ENCODE results near the gene PTK6. TPM values are rescaled to one million over a fixed set of nuclear protein-coding genes. Genes with fewer than 3 reads are reported as not detected.

PTK6 gene
- total RNA-seq, 2 donors from 2014 or later = 0.22 TPM; not detected in 1

DNA sequence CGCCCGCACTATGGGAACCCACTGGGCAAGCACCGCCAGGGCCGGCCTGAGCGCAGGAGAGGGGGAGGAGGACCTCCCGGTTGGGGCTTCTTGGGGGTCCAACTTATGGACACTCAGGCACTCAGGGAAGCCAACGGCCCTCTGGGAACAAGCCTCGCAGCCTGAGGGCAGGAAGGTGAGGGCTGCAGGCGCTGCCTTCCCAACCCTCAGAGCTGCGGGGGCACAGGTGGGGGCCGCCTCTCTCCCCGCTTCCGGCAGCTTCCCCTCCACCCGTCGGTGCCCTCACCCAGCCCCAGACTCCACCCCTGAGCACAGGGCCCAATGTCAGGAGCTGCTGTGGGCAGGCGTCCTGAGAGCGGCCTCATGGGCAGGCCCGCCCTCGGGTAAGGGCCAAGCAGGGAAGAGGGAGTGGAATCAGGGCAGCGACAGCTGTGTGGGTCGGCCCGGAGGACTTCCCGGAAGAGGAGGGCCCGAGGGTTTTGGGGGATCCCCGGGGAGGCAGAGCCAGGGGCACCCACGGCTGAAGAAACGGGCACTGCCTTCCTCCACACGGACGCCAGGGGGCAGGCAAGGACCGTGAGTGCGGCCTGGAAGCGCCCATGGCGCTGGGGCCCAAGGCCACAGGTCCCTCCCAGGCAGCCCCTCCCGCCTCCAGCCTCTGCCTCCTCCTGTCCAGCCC, 488 bp upstream of the PTK6 start:
- Histone ChIP-seq H3K36me3 (ENCODE audit: control insufficient read depth, insufficient read depth, low read length) (no peaks in the 10 kb centered on the region), H3K4me3 (ENCODE audit: low read length) (no peak overlapping the region), H3K27ac (ENCODE audit: low read depth, low read length) (no peak overlapping the region), H3K27me3 (ENCODE audit: control insufficient read depth, insufficient read depth, low read length, poor library complexity, severe bottlenecking) (no peaks in the 10 kb centered on the region), H3K4me1 (ENCODE audit: control insufficient read depth, insufficient read depth, low read length) (no peaks in the 10 kb centered on the region), H3K9ac (ENCODE audit: extremely low read depth, low read length, poor library complexity, severe bottlenecking) (no peak overlapping the region), H3K9me3 (ENCODE audit: control insufficient read depth, low read length) (no peaks in the 10 kb centered on the region)
- H3K36me3 Mint-ChIP-seq (ENCODE audit: low read depth) = no peaks in the 10 kb centered on the region
- no peaks in the 10 kb centered on the region for H3K27me3 Mint-ChIP-seq (ENCODE audit: insufficient read depth)
- H3K9me3 Mint-ChIP-seq = no peaks in the 10 kb centered on the region
- 33 to 38% methylated on average over 20 to 34 of the region's 34 CpGs for WGBS, 2 experiments (ENCODE audit: insufficient coverage in 1 of 2, insufficient read length in 1 of 2)
- TF ChIP-seq, protein P1, sequence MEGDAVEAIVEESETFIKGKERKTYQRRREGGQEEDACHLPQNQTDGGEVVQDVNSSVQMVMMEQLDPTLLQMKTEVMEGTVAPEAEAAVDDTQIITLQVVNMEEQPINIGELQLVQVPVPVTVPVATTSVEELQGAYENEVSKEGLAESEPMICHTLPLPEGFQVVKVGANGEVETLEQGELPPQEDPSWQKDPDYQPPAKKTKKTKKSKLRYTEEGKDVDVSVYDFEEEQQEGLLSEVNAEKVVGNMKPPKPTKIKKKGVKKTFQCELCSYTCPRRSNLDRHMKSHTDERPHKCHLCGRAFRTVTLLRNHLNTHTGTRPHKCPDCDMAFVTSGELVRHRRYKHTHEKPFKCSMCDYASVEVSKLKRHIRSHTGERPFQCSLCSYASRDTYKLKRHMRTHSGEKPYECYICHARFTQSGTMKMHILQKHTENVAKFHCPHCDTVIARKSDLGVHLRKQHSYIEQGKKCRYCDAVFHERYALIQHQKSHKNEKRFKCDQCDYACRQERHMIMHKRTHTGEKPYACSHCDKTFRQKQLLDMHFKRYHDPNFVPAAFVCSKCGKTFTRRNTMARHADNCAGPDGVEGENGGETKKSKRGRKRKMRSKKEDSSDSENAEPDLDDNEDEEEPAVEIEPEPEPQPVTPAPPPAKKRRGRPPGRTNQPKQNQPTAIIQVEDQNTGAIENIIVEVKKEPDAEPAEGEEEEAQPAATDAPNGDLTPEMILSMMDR (conservative IDR thresholded peaks at IDR 0.05) = peak; percentile 99
- no peak overlapping the region for H3K27ac Mint-ChIP-seq
- peak; percentile 95 for DNase-seq
- no peaks in the 10 kb centered on the region for H3K4me1 Mint-ChIP-seq
- peak overlapping the region; percentile 41 for H3K4me3 Mint-ChIP-seq

DNA sequence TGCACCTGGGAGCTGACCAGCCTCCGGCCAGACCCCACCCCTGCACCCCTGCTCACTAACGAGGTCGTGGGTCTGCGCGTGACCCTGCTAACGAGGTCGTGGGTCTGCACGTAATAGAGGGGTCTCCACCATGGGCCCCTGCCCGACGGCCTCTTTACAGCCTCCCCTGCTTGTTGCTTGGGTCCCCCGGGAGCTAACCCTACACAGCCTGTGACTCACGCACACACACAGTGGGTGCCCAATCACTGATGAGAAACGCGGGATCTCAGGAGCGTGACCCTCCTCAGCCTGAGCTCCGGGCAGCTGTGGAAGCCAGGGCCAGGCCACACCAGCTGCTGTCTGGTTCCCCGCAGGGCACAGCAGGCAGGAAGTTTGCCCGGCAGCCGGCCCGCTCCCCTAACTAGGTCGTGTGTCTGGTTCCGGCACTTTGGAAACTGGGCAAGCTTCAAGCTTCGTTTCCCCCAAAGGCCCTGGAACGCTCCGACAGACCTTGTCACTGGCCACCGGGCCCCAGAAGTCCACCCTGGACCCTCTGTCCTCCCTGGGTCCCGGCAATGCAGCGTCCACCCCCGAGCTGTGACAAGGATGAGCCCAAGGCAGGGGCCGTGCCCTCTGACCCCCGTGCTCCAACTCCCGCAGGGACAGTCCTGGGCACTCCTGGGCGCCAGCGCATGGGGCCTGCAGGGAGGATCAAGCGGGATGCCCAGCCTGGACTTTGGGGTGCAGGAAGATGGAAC, 767 bp downstream of the PTK6 start:
- H3K4me1 Mint-ChIP-seq = no peaks in the 10 kb centered on the region
- no peak overlapping the region for H3K9ac ChIP-seq (ENCODE audit: extremely low read depth, low read length, poor library complexity, severe bottlenecking)
- no peaks in the 10 kb centered on the region for H3K36me3 ChIP-seq (ENCODE audit: control insufficient read depth, insufficient read depth, low read length)
- H3K4me3 Mint-ChIP-seq = no peak overlapping the region
- no peak overlapping the region for H3K27ac ChIP-seq (ENCODE audit: low read depth, low read length)
- H3K27me3 ChIP-seq (ENCODE audit: control insufficient read depth, insufficient read depth, low read length, poor library complexity, severe bottlenecking) = no peaks in the 10 kb centered on the region
- H3K27ac Mint-ChIP-seq = no peak overlapping the region
- DNase-seq = no peak
- no peaks in the 10 kb centered on the region for H3K4me1 ChIP-seq (ENCODE audit: control insufficient read depth, insufficient read depth, low read length)
- no peaks in the 10 kb centered on the region for H3K27me3 Mint-ChIP-seq (ENCODE audit: insufficient read depth)
- no peak overlapping the region for H3K4me3 ChIP-seq (ENCODE audit: low read length)
- no peaks in the 10 kb centered on the region for H3K36me3 Mint-ChIP-seq (ENCODE audit: low read depth)
- TF ChIP-seq, protein P1 (conservative IDR thresholded peaks at IDR 0.05) = no peak
- no peaks in the 10 kb centered on the region for H3K9me3 Mint-ChIP-seq
- H3K9me3 ChIP-seq (ENCODE audit: control insufficient read depth, low read length) = no peaks in the 10 kb centered on the region
- WGBS, 2 experiments (ENCODE audit: insufficient coverage in 1 of 2, insufficient read length in 1 of 2) = 88 to 91% methylated on average over 21 to 35 of the region's 35 CpGs

DNA sequence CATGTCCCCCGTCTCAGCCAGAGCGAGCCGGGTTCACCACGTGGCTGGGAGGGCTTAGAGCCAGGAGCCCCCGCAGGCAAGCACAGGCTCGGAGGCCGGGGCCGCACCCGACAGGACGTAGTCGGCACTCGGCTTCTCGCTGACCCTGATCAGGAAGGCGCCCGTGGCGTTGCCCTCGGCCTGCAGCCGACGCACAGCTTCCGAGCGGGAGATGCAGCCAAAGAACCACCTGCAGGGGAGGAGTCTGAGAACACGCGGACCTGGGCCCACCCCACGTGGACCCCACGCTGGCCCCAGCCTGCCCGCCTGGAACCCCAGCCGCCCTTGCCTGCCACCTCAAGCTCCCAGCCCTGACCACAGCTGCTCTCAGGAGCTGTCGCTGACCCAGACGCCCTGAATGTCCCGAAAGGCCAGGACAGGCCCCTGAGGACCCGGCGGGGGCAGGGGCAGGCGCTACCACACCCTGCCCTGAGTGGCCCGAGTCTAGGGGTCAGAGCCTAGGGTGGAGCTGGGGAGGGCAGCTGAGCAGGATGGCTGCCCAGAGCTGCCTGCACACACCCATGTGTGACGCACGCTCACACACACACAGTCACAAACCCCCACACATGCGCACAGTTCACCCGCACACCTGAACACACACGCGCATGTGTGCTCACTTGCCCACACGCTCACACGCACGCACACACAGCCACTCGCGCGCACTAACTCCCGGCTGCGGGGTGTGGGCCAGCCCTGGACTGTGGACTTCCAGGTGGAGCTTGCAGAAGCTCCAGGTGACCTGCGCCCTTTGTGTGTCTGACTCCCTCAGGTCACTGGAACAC, 2.1 kb downstream of the PTK6 start:
- H3K27ac Mint-ChIP-seq = no peak overlapping the region
- H3K4me1 Mint-ChIP-seq = no peaks in the 10 kb centered on the region
- Histone ChIP-seq H3K36me3 (ENCODE audit: control insufficient read depth, insufficient read depth, low read length) (no peaks in the 10 kb centered on the region), H3K27me3 (ENCODE audit: control insufficient read depth, insufficient read depth, low read length, poor library complexity, severe bottlenecking) (no peaks in the 10 kb centered on the region), H3K27ac (ENCODE audit: low read depth, low read length) (no peak overlapping the region), H3K9me3 (ENCODE audit: control insufficient read depth, low read length) (no peaks in the 10 kb centered on the region), H3K9ac (ENCODE audit: extremely low read depth, low read length, poor library complexity, severe bottlenecking) (no peak overlapping the region), H3K4me1 (ENCODE audit: control insufficient read depth, insufficient read depth, low read length) (no peaks in the 10 kb centered on the region), H3K4me3 (ENCODE audit: low read length) (no peak overlapping the region)
- H3K27me3 Mint-ChIP-seq (ENCODE audit: insufficient read depth) = no peaks in the 10 kb centered on the region
- peak; percentile 61 for DNase-seq
- H3K9me3 Mint-ChIP-seq = no peaks in the 10 kb centered on the region
- 91% methylated on average over 36 to 49 of the region's 49 CpGs for WGBS, 2 experiments (ENCODE audit: insufficient coverage in 1 of 2, insufficient read length in 1 of 2)
- TF ChIP-seq, protein P1 (conservative IDR thresholded peaks at IDR 0.05) = no peak
- H3K4me3 Mint-ChIP-seq = no peak overlapping the region
- H3K36me3 Mint-ChIP-seq (ENCODE audit: low read depth) = no peaks in the 10 kb centered on the region

Measured in endodermal cell (in vitro differentiated cells).